ENCODE results near the gene OR10C1.

OR10C1 gene

DNA sequence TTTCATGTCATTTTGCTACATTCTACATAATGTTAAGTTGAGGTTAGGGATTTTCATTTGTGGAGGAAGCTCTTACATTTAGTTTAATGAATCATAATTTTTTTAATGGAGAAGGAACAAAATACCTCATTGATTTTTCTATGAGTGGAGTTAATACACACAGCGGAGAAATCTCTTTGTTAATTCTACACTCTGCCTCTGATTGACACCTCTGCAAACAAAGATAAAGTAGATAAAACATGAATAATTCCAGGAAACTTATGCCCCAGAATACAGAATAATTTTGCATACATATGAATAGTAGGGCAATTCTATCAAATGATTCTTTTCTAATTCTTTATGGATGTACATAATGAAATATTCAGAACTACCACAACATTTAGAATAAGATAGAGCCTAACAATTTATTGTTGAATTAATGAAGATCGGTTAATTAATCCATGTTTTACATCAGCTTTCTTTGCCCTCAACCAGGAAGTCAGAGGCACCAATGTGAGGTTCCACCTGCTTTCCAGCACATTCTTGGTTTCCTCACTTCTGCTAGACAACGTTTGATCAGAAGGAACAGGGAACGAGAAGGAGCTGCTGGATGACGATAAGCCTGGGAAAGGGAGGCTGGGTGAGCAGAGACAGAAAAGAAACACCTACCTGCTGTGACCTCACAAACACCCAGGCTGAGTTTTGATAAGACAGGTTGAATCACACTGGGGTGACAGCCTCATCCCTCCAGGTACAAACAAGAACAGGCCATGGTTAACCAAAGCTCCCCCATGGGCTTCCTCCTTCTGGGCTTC lies 22.1 kb downstream of the OR10C1 start:
- ChIA-PET POLR2A (no interaction called here), CTCF (no interaction called here)
- no peak overlapping the region for H3K4me3 ChIP-seq (ENCODE audit: low read depth, low read length)
- TF ChIP-seq ZNF664 (tag by site-specific recombination; IDR thresholded peaks at IDR 0.05) (no peak), ZNF837 (tag by site-specific recombination; IDR thresholded peaks at IDR 0.05) (no peak), ZNF843 (tag by site-specific recombination; IDR thresholded peaks at IDR 0.05) (no peak), ZNF830 (tag by site-specific recombination; IDR thresholded peaks at IDR 0.05; ENCODE audit: low read depth) (no peak), ZEB2 (tag by site-specific recombination; IDR thresholded peaks at IDR 0.05) (no peak), GLI4 (tag by site-specific recombination; IDR thresholded peaks at IDR 0.05) (no peak)
- TF ChIP-seq, protein P1, sequence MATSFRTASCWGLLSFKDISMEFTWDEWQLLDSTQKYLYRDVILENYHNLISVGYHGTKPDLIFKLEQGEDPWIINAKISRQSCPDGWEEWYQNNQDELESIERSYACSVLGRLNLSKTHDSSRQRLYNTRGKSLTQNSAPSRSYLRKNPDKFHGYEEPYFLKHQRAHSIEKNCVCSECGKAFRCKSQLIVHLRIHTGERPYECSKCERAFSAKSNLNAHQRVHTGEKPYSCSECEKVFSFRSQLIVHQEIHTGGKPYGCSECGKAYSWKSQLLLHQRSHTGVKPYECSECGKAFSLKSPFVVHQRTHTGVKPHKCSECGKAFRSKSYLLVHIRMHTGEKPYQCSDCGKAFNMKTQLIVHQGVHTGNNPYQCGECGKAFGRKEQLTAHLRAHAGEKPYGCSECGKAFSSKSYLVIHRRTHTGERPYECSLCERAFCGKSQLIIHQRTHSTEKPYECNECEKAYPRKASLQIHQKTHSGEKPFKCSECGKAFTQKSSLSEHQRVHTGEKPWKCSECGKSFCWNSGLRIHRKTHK (tag by site-specific recombination; IDR thresholded peaks at IDR 0.05): no peak
- TF ChIP-seq, protein P2, sequence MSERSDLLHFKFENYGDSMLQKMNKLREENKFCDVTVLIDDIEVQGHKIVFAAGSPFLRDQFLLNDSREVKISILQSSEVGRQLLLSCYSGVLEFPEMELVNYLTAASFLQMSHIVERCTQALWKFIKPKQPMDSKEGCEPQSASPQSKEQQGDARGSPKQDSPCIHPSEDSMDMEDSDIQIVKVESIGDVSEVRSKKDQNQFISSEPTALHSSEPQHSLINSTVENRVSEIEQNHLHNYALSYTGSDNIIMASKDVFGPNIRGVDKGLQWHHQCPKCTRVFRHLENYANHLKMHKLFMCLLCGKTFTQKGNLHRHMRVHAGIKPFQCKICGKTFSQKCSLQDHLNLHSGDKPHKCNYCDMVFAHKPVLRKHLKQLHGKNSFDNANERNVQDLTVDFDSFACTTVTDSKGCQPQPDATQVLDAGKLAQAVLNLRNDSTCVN (tag by site-specific recombination; optimal IDR thresholded peaks at IDR 0.05): no peak
- no peak overlapping the region for H3K27ac ChIP-seq (ENCODE audit: extremely low read depth, low read depth, low read length)
- no peaks in the 10 kb centered on the region for H3K36me3 ChIP-seq (ENCODE audit: control insufficient read depth in 2 of 2, insufficient read depth in 1 of 2, low read length in 2 of 2)
- no peaks in the 10 kb centered on the region for H3K9me3 ChIP-seq (ENCODE audit: control insufficient read depth, insufficient read depth, low read depth, low read length)
- H3K4me1 ChIP-seq (ENCODE audit: control insufficient read depth, insufficient read depth, low read length): no peaks in the 10 kb centered on the region

DNA sequence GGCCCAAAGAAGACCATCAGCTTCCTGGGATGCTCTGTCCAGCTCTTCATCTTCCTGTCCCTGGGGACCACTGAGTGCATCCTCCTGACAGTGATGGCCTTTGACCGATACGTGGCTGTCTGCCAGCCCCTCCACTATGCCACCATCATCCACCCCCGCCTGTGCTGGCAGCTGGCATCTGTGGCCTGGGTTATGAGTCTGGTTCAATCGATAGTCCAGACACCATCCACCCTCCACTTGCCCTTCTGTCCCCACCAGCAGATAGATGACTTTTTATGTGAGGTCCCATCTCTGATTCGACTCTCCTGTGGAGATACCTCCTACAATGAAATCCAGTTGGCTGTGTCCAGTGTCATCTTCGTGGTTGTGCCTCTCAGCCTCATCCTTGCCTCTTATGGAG lies 22.9 kb downstream of the OR10C1 start:
- TF ChIP-seq, protein P3, sequence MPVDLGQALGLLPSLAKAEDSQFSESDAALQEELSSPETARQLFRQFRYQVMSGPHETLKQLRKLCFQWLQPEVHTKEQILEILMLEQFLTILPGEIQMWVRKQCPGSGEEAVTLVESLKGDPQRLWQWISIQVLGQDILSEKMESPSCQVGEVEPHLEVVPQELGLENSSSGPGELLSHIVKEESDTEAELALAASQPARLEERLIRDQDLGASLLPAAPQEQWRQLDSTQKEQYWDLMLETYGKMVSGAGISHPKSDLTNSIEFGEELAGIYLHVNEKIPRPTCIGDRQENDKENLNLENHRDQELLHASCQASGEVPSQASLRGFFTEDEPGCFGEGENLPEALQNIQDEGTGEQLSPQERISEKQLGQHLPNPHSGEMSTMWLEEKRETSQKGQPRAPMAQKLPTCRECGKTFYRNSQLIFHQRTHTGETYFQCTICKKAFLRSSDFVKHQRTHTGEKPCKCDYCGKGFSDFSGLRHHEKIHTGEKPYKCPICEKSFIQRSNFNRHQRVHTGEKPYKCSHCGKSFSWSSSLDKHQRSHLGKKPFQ (tag by site-specific recombination; IDR thresholded peaks at IDR 0.05): no peak
- no peak for TF ChIP-seq ZBTB17 (tag by site-specific recombination; IDR thresholded peaks at IDR 0.05)
- no peak for TF ChIP-seq ZNF561 (tag by site-specific recombination; IDR thresholded peaks at IDR 0.05; ENCODE audit: borderline replicate concordance)
- TF ChIP-seq ZNF302 (tag by site-specific recombination; IDR thresholded peaks at IDR 0.05; ENCODE audit: low read depth): no peak
- TF ChIP-seq, protein P4, sequence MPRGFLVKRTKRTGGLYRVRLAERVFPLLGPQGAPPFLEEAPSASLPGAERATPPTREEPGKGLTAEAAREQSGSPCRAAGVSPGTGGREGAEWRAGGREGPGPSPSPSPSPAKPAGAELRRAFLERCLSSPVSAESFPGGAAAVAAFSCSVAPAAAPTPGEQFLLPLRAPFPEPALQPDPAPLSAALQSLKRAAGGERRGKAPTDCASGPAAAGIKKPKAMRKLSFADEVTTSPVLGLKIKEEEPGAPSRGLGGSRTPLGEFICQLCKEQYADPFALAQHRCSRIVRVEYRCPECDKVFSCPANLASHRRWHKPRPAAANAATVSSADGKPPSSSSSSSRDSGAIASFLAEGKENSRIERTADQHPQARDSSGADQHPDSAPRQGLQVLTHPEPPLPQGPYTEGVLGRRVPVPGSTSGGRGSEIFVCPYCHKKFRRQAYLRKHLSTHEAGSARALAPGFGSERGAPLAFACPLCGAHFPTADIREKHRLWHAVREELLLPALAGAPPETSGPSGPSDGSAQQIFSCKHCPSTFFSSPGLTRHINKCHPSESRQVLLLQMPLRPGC (tag by site-specific recombination; IDR thresholded peaks at IDR 0.05): no peak
- TF ChIP-seq, protein P5, sequence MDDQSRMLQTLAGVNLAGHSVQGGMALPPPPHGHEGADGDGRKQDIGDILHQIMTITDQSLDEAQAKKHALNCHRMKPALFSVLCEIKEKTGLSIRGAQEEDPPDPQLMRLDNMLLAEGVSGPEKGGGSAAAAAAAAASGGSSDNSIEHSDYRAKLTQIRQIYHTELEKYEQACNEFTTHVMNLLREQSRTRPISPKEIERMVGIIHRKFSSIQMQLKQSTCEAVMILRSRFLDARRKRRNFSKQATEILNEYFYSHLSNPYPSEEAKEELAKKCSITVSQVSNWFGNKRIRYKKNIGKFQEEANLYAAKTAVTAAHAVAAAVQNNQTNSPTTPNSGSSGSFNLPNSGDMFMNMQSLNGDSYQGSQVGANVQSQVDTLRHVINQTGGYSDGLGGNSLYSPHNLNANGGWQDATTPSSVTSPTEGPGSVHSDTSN (CRISPR knock-in tag; IDR thresholded peaks at IDR 0.05): no peak
- TF ChIP-seq ZNF660 (tag by site-specific recombination; IDR thresholded peaks at IDR 0.05): no peak
- no peak for TF ChIP-seq ZNF433 (tag by site-specific recombination; IDR thresholded peaks at IDR 0.05; ENCODE audit: low read depth)
- TF ChIP-seq SALL2 (tag by site-specific recombination; IDR thresholded peaks at IDR 0.05; ENCODE audit: borderline replicate concordance): no peak
- TF ChIP-seq, protein P6, sequence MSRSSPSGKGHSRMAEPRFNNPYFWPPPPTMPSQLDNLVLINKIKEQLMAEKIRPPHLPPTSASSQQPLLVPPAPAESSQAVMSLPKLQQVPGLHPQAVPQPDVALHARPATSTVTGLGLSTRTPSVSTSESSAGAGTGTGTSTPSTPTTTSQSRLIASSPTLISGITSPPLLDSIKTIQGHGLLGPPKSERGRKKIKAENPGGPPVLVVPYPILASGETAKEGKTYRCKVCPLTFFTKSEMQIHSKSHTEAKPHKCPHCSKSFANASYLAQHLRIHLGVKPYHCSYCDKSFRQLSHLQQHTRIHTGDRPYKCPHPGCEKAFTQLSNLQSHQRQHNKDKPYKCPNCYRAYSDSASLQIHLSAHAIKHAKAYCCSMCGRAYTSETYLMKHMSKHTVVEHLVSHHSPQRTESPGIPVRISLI (tag by site-specific recombination; IDR thresholded peaks at IDR 0.05): no peak
- TF ChIP-seq KLF9 (tag by site-specific recombination; IDR thresholded peaks at IDR 0.05; ENCODE audit: low read depth): no peak
- TF ChIP-seq ZNF2 (tag by site-specific recombination; IDR thresholded peaks at IDR 0.05): no peak
- TF ChIP-seq ZNF585B (tag by site-specific recombination; IDR thresholded peaks at IDR 0.05): no peak
- Histone ChIP-seq H3K27ac (ENCODE audit: extremely low read depth, low read depth, low read length) (no peak overlapping the region), H3K9me3 (ENCODE audit: control insufficient read depth, insufficient read depth, low read depth, low read length) (no peaks in the 10 kb centered on the region), H3K36me3 (ENCODE audit: control insufficient read depth in 2 of 2, insufficient read depth in 1 of 2, low read length in 2 of 2) (no peaks in the 10 kb centered on the region), H3K4me3 (ENCODE audit: low read depth, low read length) (no peak overlapping the region), H3K4me1 (ENCODE audit: control insufficient read depth, insufficient read depth, low read length) (no peaks in the 10 kb centered on the region)
- POLR2A ChIA-PET: no interaction called here
- CTCF ChIA-PET: no interaction called here

Measured in HEK293 (cell line).